ENCODE data around the gene COBL. TPM values are rescaled to one million over a fixed set of nuclear protein-coding genes. Genes with fewer than 3 reads are reported as not detected.

Gene COBL
- total and polyA plus RNA-seq, 2 of the 4 experiments (the other 2 are of a cell fraction): under 0.01 TPM; not detected in 1

- Histone ChIP-seq H3K4ac (ENCODE audit: low read depth, low read length) (no peak overlapping the region), H3K9me3 (ENCODE audit: control insufficient read depth, insufficient read depth, low read length) (no peaks in the 10 kb centered on the region), H3K79me1 (ENCODE audit: low read depth in 1 of 2, low read length in 2 of 2) (no peaks in the 10 kb centered on the region), H3K9ac (ENCODE audit: low read depth, low read length) (no peak overlapping the region), H4K91ac (ENCODE audit: insufficient read depth, low read depth, low read length) (no peak overlapping the region), H2BK20ac (ENCODE audit: low read depth, low read length) (no peak overlapping the region), H3K27ac (ENCODE audit: insufficient read depth, low read length) (no peak overlapping the region), H2AFZ (replicated peaks; ENCODE audit: low read length, poor library complexity) (no peak overlapping the region), H2AK5ac (ENCODE audit: low read depth, low read length) (no peak overlapping the region), H2AK9ac (replicated peaks; ENCODE audit: low read depth, low read length, poor library complexity) (no peak overlapping the region), H3K27me3 (ENCODE audit: control insufficient read depth, insufficient read depth, low read length) (no peaks in the 10 kb centered on the region), H4K8ac (ENCODE audit: low read depth in 2 of 2, low read length in 2 of 2) (no peak overlapping the region), H4K20me1 (ENCODE audit: insufficient read depth, low read length) (no peaks in the 10 kb centered on the region), H3K18ac (ENCODE audit: low read depth, low read length) (no peak overlapping the region), H3K36me3 (ENCODE audit: control insufficient read depth, insufficient read depth, low read length) (no peaks in the 10 kb centered on the region), H3K56ac (ENCODE audit: extremely low read depth, insufficient read depth, low read length) (no peak overlapping the region), H3K4me3 (ENCODE audit: insufficient read depth, low read depth, low read length) (no peak overlapping the region), H3K9me1 (ENCODE audit: insufficient read depth, low read length) (no peaks in the 10 kb centered on the region), H4K5ac (ENCODE audit: low read depth, low read length) (no peak overlapping the region), H3K14ac (replicated peaks; ENCODE audit: low read depth, low read length) (no peak overlapping the region), H3K23ac (ENCODE audit: low read depth, low read length) (no peak overlapping the region), H3K4me2 (ENCODE audit: low read depth, low read length) (no peak overlapping the region), H2BK15ac (ENCODE audit: low read depth, low read length) (no peak overlapping the region), H2BK5ac (ENCODE audit: low read depth, low read length, poor library complexity, severe bottlenecking) (no peak overlapping the region), H2BK120ac (ENCODE audit: low read depth, low read length) (no peak overlapping the region), H3K4me1 (ENCODE audit: control insufficient read depth, insufficient read depth, low read length) (no peaks in the 10 kb centered on the region)
- BruUV-seq (replicated peaks): no TSS peak
- ATAC-seq (ENCODE audit: low read depth) (no peak), DNase-seq (no peak)
- in situ Hi-C loops (cut with MboI; ENCODE audit: low sequenced_read_pairs) (no loop called here), intact Hi-C loops (cut with micrococcal nuclease) (no loop called here), dilution Hi-C loops (cut with HindIII; ENCODE audit: low sequenced_read_pairs, unreplicated experiment) (no loop called here)
- no peak for TF ChIP-seq FOS (IDR thresholded peaks at IDR 0.05; ENCODE audit: low read depth, low read length)
- no peak for TF ChIP-seq MAFK (IDR thresholded peaks at IDR 0.05; ENCODE audit: low read depth, low read length)
- no peak for TF ChIP-seq BHLHE40 (IDR thresholded peaks at IDR 0.05; ENCODE audit: low read depth, low read length)
- no peak for TF ChIP-seq SMC3 (IDR thresholded peaks at IDR 0.05; ENCODE audit: low read depth, low read length)
- no peak for TF ChIP-seq USF2 (IDR thresholded peaks at IDR 0.05; ENCODE audit: low read depth, low read length)
- POLR2A ChIA-PET (ENCODE audit: unreplicated experiment): no interaction called here
- no CpG with 5 or more reads among the region's 5 CpGs for WGBS, 2 experiments (ENCODE audit: extremely low coverage in 2 of 2, insufficient read length in 1 of 2)
- CTCF ChIA-PET: no interaction called here
Observed at GRCh38 chr7:51298912-51299311, 17.7 kb downstream of the COBL start.

All from IMR-90 (cell line).